Activated naive CD4-positive, alpha-beta T cell treated with anti-CD3 and anti-CD28 coated beads for 36 hours (primary cell): ENCODE data around the gene TNFRSF9. TPM values are rescaled to one million over a fixed set of nuclear protein-coding genes. Genes with fewer than 3 reads are reported as not detected.
"Not testable (repeated sequence)": the region's sequence is repeated elsewhere in the genome, so short reads cannot be mapped to it uniquely, and the experiment has no call there.

ENCODE experiments used
- CTCF ChIA-PET: fragments of 350-600 bp; sonication (Branson Sonifier 250); formaldehyde crosslinking; loops from one replicate; lab custom pipeline; 2021; ENCODE audit warnings: antibody characterized with exemption; lab: Charles Lee
- DNase-seq: peaks from one replicate; pipeline ENCODE4 v3.0.0-alpha.2; 2020
- H3K27ac Mint-ChIP-seq: one replicate; pipeline ENCODE4 v1.8.0; 2021; ENCODE audit warnings: mild to moderate bottlenecking, mixed read lengths
- H3K27me3 Mint-ChIP-seq: one replicate; pipeline ENCODE4 v1.8.0; 2021; ENCODE audit warnings: low read depth, mixed read lengths
- H3K36me3 Mint-ChIP-seq: one replicate; pipeline ENCODE4 v1.8.0; 2021; ENCODE audit warnings: low read depth, mixed read lengths
- H3K4me1 Mint-ChIP-seq: one replicate; pipeline ENCODE4 v1.8.0; 2021; ENCODE audit warnings: low read depth, mixed read lengths
- H3K4me3 Mint-ChIP-seq: one replicate; pipeline ENCODE4 v1.8.0; 2021; ENCODE audit warnings: mild to moderate bottlenecking, moderate library complexity, mixed read lengths
- H3K9me3 Mint-ChIP-seq: one replicate; pipeline ENCODE4 v1.8.0; 2021; ENCODE audit warnings: mixed read lengths
- intact Hi-C: fragments of 100-400 bp; cut with micrococcal nuclease; formaldehyde crosslinking; loops from one replicate; pipeline ENCODE4 v1.15.1; 2023
- total RNA-seq, 2 experiments: library from RNA; stranded (reverse); gene quantifications; one replicate each; pipeline ENCODE4 v1.2.3, GENCODE V29; 2021

The TNFRSF9 gene
- total RNA-seq, 2 experiments from 2014 or later, result 10.5 to 11.6 TPM

DNA sequence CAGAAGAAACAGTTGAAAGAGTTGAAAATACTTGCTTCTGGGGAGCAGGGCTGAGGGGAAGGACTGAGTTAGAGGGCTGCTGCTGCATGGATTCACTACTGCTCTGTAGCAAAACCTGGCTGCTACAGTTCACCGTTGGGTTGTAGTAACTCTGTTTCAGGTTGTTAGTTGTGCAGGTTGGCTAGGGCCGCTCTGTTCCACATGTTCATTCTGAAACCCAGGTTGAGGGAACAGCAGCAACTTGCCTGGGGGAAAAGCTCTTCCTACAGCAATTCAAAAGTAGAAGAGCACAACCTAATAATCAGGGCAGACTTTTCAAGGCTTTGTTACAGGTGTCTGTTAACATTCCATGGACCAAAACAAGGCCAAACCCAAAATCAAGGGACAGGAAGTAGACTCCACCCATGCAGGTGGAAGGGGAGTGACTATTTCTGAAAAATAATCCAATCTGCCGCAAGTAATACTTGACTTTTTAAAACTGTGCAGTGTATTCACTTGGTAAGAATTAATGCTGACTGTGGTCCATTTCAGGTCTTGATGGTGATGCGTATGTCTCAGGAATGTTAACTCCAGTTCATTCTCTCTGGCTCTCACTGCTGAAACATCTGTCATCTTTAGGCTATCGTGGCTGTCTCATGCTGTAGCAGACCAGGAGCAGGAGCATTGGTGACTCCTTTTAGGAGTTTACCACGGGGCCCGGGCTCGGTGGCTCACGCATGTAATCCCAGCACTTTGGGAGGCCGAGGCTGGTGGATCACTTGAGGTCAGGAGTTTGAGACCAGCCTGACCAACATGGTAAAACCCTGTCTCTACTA is 15.8 kb upstream of the TNFRSF9 start:
- no peak overlapping the region for H3K4me3 Mint-ChIP-seq
- no peak overlapping the region for H3K27ac Mint-ChIP-seq
- DNase-seq, result no peak
- peaks cover under 1% of the 10 kb centered on the region for H3K36me3 Mint-ChIP-seq
- intact Hi-C loops, result no loop called here
- H3K27me3 Mint-ChIP-seq, result no peaks in the 10 kb centered on the region
- CTCF ChIA-PET, result no interaction called here
- peaks cover 34% of the 10 kb centered on the region for H3K4me1 Mint-ChIP-seq
- H3K9me3 Mint-ChIP-seq, result no peaks in the 10 kb centered on the region

DNA sequence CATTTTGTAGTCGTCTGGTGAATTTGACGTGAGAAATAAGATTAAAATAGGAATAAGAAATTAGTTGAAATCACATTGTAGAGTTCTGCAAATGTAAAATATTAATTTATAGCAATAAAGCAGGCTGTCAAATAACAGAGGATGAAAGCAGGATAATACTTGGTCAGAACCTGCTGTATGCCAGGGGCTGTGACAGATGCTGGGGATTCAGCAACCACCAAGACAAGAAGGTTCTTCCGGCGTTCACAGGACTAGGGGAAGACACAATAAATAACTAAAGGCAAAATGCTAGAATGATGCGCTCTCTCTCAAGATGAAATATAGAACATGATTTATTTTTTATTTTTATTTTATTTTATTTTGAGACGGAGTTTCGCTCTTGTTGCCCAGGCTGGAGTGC is 14.0 kb upstream of the TNFRSF9 start:
- H3K9me3 Mint-ChIP-seq, result no peaks in the 10 kb centered on the region
- intact Hi-C loops, result no loop called here
- CTCF ChIA-PET, result no interaction called here
- peaks cover 36% of the 10 kb centered on the region for H3K4me1 Mint-ChIP-seq
- no peaks in the 10 kb centered on the region for H3K27me3 Mint-ChIP-seq
- H3K4me3 Mint-ChIP-seq, result peak overlapping the region; percentile 90
- peak overlapping the region; percentile 95 for H3K27ac Mint-ChIP-seq
- no peaks in the 10 kb centered on the region for H3K36me3 Mint-ChIP-seq
- DNase-seq, result no peak

- intact Hi-C loops, result no loop called here
- Mint-ChIP-seq H3K27ac (peak overlapping the region; percentile 95), H3K36me3 (no peaks in the 10 kb centered on the region), H3K9me3 (no peaks in the 10 kb centered on the region), H3K4me1 (peaks cover 40% of the 10 kb centered on the region), H3K4me3 (peak overlapping the region; percentile 90), H3K27me3 (no peaks in the 10 kb centered on the region)
- CTCF ChIA-PET, result no interaction called here
- peak; percentile 85 for DNase-seq
Observed at GRCh38 chr1:7953850-7954609, 13.4 kb upstream of the TNFRSF9 start.

DNA sequence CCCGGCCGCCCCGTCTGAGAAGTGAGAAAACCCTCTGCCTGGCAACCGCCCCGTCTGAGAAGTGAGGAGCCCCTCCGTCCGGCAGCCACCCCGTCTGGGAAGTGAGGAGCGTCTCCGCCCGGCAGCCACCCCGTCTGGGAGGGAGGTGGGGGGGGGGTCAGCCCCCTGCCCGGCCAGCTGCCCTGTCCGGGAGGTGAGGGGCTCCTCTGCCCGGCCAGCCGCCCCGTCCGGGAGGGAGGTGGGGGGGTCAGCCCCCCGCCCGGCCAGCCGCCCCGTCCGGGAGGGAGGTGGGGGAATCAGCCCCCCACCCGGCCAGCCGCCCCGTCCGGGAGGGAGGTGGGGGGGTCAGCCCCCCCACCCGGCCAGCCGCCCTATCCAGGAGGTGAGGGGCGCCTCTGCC is 12.2 kb upstream of the TNFRSF9 start:
- H3K36me3 Mint-ChIP-seq, H3K4me3 Mint-ChIP-seq, H3K9me3 Mint-ChIP-seq, H3K27ac Mint-ChIP-seq, DNase-seq, H3K27me3 Mint-ChIP-seq, CTCF ChIA-PET, intact Hi-C loops: not testable (repeated sequence)
- H3K4me1 Mint-ChIP-seq, result peaks cover 46% of the 10 kb centered on the region

- H3K4me1 Mint-ChIP-seq, result peaks cover 26% of the 10 kb centered on the region
- no peaks in the 10 kb centered on the region for H3K9me3 Mint-ChIP-seq
- intact Hi-C loops, result loop anchor here (1.0 to 5.0 kb wide), 4 partner anchors 9 to 203 kb away; partner anchors contain the start of gene TNFRSF9
- CTCF ChIA-PET, result interaction anchor here (0.8 to 1.0 kb wide), 3 partner anchors 9 to 30 kb away, joined by 3 read pairs; no protein-coding TSS in a partner anchor
- no peaks in the 10 kb centered on the region for H3K27me3 Mint-ChIP-seq
- H3K36me3 Mint-ChIP-seq, result no peaks in the 10 kb centered on the region
- H3K4me3 Mint-ChIP-seq, result peak overlapping the region; percentile 15
- H3K27ac Mint-ChIP-seq, result peak overlapping the region; percentile 68
- peak; percentile 57 for DNase-seq
Observed at GRCh38 chr1:7948960-7949359, 8.3 kb upstream of the TNFRSF9 start.

GRCh38 chr1:7943251-7943650 is 2.6 kb upstream of the TNFRSF9 start:
- Mint-ChIP-seq H3K4me1 (peaks cover 41% of the 10 kb centered on the region), H3K4me3 (no peak overlapping the region), H3K36me3 (peaks cover 1% of the 10 kb centered on the region), H3K9me3 (no peaks in the 10 kb centered on the region), H3K27me3 (peaks cover 13% of the 10 kb centered on the region), H3K27ac (peak overlapping the region; percentile 19)
- no peak for DNase-seq
- CTCF ChIA-PET, result interaction anchor here (0.7 kb wide), 1 partner anchor 13 kb away, joined by 5 read pairs; no protein-coding TSS in a partner anchor
- intact Hi-C loops, result no loop called here

- Mint-ChIP-seq H3K27me3 (peaks cover 13% of the 10 kb centered on the region), H3K4me3 (peak overlapping the region; percentile 66), H3K9me3 (no peaks in the 10 kb centered on the region), H3K27ac (peak overlapping the region; percentile 46), H3K36me3 (peaks cover 2% of the 10 kb centered on the region), H3K4me1 (peaks cover 46% of the 10 kb centered on the region)
- CTCF ChIA-PET, result interaction anchor here (0.6 to 0.7 kb wide), 3 partner anchors 9 to 55 kb away, joined by 3 to 5 read pairs (median 4); no protein-coding TSS in a partner anchor
- peak; percentile 60 for DNase-seq
- intact Hi-C loops, result no loop called here
Observed at GRCh38 chr1:7942214-7942921, 1.7 kb upstream of the TNFRSF9 start.

DNA sequence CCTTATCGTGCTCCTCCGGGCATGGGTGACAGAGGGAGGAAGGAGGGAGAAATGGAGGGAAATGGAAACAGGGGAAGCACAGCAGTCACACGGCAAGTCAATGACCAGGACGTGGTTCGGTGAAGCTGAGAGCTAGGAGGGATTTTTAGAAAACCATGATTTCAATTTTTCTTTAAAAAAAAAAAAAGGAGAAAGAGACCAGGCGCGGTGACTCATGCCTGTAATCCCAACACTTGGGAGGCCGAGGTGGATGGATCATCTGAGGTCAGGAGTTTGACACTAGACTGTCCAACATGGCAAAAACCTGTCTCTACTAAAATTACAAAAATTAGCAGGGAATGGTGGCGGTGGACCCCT is 776 bp upstream of the TNFRSF9 start:
- H3K27ac Mint-ChIP-seq, result peak overlapping the region; percentile 68

GRCh38 chr1:7940034-7940433 is 605 bp downstream of the TNFRSF9 start:
- no peaks in the 10 kb centered on the region for H3K9me3 Mint-ChIP-seq
- peaks cover 50% of the 10 kb centered on the region for H3K4me1 Mint-ChIP-seq
- H3K27ac Mint-ChIP-seq, result no peak overlapping the region
- H3K4me3 Mint-ChIP-seq, result peak overlapping the region; percentile 75
- CTCF ChIA-PET, result interaction anchor here (0.7 to 1.0 kb wide), 2 partner anchors 9 to 18 kb away, joined by 3 read pairs; no protein-coding TSS in a partner anchor
- peaks cover 13% of the 10 kb centered on the region for H3K27me3 Mint-ChIP-seq
- no peak for DNase-seq
- intact Hi-C loops, result loop anchor here (1.0 kb wide), 2 partner anchors 9 to 20 kb away; no protein-coding TSS in a partner anchor
- peaks cover 4% of the 10 kb centered on the region for H3K36me3 Mint-ChIP-seq

More for the DNA sequence above, 776 bp upstream of the TNFRSF9 start:
- H3K4me3 Mint-ChIP-seq, result peak overlapping the region; percentile 75
- peak; percentile 18 for DNase-seq
- CTCF ChIA-PET, result no interaction called here
- peaks cover 13% of the 10 kb centered on the region for H3K27me3 Mint-ChIP-seq
- H3K36me3 Mint-ChIP-seq, result peaks cover 2% of the 10 kb centered on the region
- H3K4me1 Mint-ChIP-seq, result peaks cover 50% of the 10 kb centered on the region
- intact Hi-C loops, result loop anchor here (1.0 kb wide), 1 partner anchor 11 kb away; no protein-coding TSS in a partner anchor
- H3K9me3 Mint-ChIP-seq, result no peaks in the 10 kb centered on the region

- CTCF ChIA-PET, result interaction anchor here (0.6 to 1.0 kb wide), 2 partner anchors 11 to 66 kb away, joined by 3 to 6 read pairs; no protein-coding TSS in a partner anchor
- intact Hi-C loops, result no loop called here
- Mint-ChIP-seq H3K4me1 (peaks cover 44% of the 10 kb centered on the region), H3K4me3 (no peak overlapping the region), H3K27ac (no peak overlapping the region), H3K9me3 (no peaks in the 10 kb centered on the region), H3K36me3 (peaks cover 13% of the 10 kb centered on the region), H3K27me3 (peaks cover 14% of the 10 kb centered on the region)
- DNase-seq, result no peak
Observed at GRCh38 chr1:7938070-7938469, 2.6 kb downstream of the TNFRSF9 start.

GRCh38 chr1:7932524-7933138 is 8.0 kb downstream of the TNFRSF9 start:
- CTCF ChIA-PET, result interaction anchor here (0.6 kb wide), 1 partner anchor 752 kb away, joined by 3 read pairs; no protein-coding TSS in a partner anchor
- Mint-ChIP-seq H3K9me3 (no peaks in the 10 kb centered on the region), H3K36me3 (peaks cover 12% of the 10 kb centered on the region), H3K27ac (no peak overlapping the region), H3K27me3 (peaks cover 2% of the 10 kb centered on the region), H3K4me1 (peaks cover 27% of the 10 kb centered on the region), H3K4me3 (no peak overlapping the region)
- no peak for DNase-seq
- intact Hi-C loops, result no loop called here
